Lower lobe of right lung (tissue), 2 donors: ENCODE results near the gene SLC25A42. TPM values are rescaled to one million over a fixed set of nuclear protein-coding genes. Genes with fewer than 3 reads are reported as not detected.

Experiments used
- ATAC-seq, 2 donors: fragments of 200-7000 bp; cut with Tn5 transposase; one replicate each; pipeline ENCODE4 v1.9.1; 2020 to 2022; ENCODE audit warnings: mild to moderate bottlenecking in 2 of 2, moderate library complexity in 2 of 2
- DNase-seq: peaks from one replicate; pipeline ENCODE4 v3.0.0-alpha.2; 2020
- H3K27ac ChIP-seq: fragments of 200-600 bp; one replicate; pipeline ENCODE4 v1.8.0; 2022
- H3K27me3 ChIP-seq: fragments of 200-600 bp; one replicate; pipeline ENCODE4 v1.8.0; 2022; ENCODE audit warnings: low read depth
- H3K36me3 ChIP-seq: fragments of 200-600 bp; one replicate; pipeline ENCODE4 v1.8.0; 2022; ENCODE audit warnings: mild to moderate bottlenecking
- H3K4me1 ChIP-seq: fragments of 200-600 bp; one replicate; pipeline ENCODE4 v1.8.0; 2022
- H3K4me3 ChIP-seq: fragments of 200-600 bp; one replicate; pipeline ENCODE4 v1.8.0; 2022; ENCODE audit warnings: mild to moderate bottlenecking
- H3K9me3 ChIP-seq: fragments of 200-600 bp; one replicate; pipeline ENCODE4 v1.8.0; 2022
- CTCF ChIP-seq: fragments of 200-600 bp; IDR thresholded peaks from one replicate; pipeline ENCODE4 v1.8.0; 2022; ENCODE audit warnings: antibody characterized with exemption, mild to moderate bottlenecking
- intact Hi-C: fragments of 100-400 bp; cut with DNase I; formaldehyde crosslinking; loops from one replicate; pipeline ENCODE4 v1.11.0; 2022
- total RNA-seq: library from RNA; stranded (reverse); fragmentation: NEBNext Ultra II Directional; extraction: Animal tissue kit (Norgen Biotek cat#: 25700); gene quantifications from one replicate; pipeline ENCODE4 v1.2.1, GENCODE V29; 2021
- donor health status: DM: no; HTN: yes; CAD: no; lungs with severe emphysema.

The SLC25A42 gene
- total RNA-seq, 1 donor from 2014 or later, result 16.3 TPM

GRCh38 chr19:19119325-19120237 lies 55.8 kb downstream of the SLC25A42 start:
- Histone ChIP-seq H3K27ac (no peak overlapping the region), H3K4me3 (no peak overlapping the region), H3K36me3 (peaks cover 11% of the 10 kb centered on the region), H3K27me3 (no peaks in the 10 kb centered on the region), H3K4me1 (no peaks in the 10 kb centered on the region), H3K9me3 (no peaks in the 10 kb centered on the region)
- intact Hi-C loops, result no loop called here
- DNase-seq (no peak), ATAC-seq (peak in 1 of 2 donors; percentile 32)
- no peak for TF ChIP-seq CTCF

GRCh38 chr19:19120308-19121231 lies 56.8 kb downstream of the SLC25A42 start:
- no peak for TF ChIP-seq CTCF
- intact Hi-C loops, result no loop called here
- Histone ChIP-seq H3K36me3 (peaks cover 11% of the 10 kb centered on the region), H3K27me3 (no peaks in the 10 kb centered on the region), H3K4me1 (no peaks in the 10 kb centered on the region), H3K27ac (no peak overlapping the region), H3K9me3 (no peaks in the 10 kb centered on the region), H3K4me3 (no peak overlapping the region)
- ATAC-seq, result peak; percentile 53
- no peak for DNase-seq

GRCh38 chr19:19121371-19121770 lies 57.6 kb downstream of the SLC25A42 start:
- no peak for DNase-seq
- H3K9me3 ChIP-seq, result no peaks in the 10 kb centered on the region
- no peak overlapping the region for H3K4me3 ChIP-seq
- H3K36me3 ChIP-seq, result peaks cover 11% of the 10 kb centered on the region
- H3K27ac ChIP-seq, result no peak overlapping the region
- no peak for ATAC-seq
- H3K4me1 ChIP-seq, result no peaks in the 10 kb centered on the region
- no peaks in the 10 kb centered on the region for H3K27me3 ChIP-seq
- no peak for TF ChIP-seq CTCF
- intact Hi-C loops, result no loop called here

GRCh38 chr19:19122902-19123301 lies 59.1 kb downstream of the SLC25A42 start:
- no peak for ATAC-seq
- no peak for TF ChIP-seq CTCF

GRCh38 chr19:19123386-19123785 lies 59.6 kb downstream of the SLC25A42 start:
- no peaks in the 10 kb centered on the region for H3K9me3 ChIP-seq
- intact Hi-C loops, result no loop called here
- no peak overlapping the region for H3K4me3 ChIP-seq
- DNase-seq (no peak), ATAC-seq (no peak)
- no peaks in the 10 kb centered on the region for H3K4me1 ChIP-seq
- no peak for TF ChIP-seq CTCF
- H3K27ac ChIP-seq, result no peak overlapping the region
- no peaks in the 10 kb centered on the region for H3K27me3 ChIP-seq
- H3K36me3 ChIP-seq, result peaks cover 11% of the 10 kb centered on the region

More at GRCh38 chr19:19122902-19123301, 59.1 kb downstream of the SLC25A42 start:
- Histone ChIP-seq H3K27me3 (no peaks in the 10 kb centered on the region), H3K27ac (no peak overlapping the region), H3K4me3 (no peak overlapping the region), H3K4me1 (no peaks in the 10 kb centered on the region), H3K9me3 (no peaks in the 10 kb centered on the region), H3K36me3 (peaks cover 11% of the 10 kb centered on the region)
- intact Hi-C loops, result no loop called here
- no peak for DNase-seq
